Astrocyte of the spinal cord (primary cell): ENCODE data around the gene TNFAIP6.

Experiments used
- DNase-seq: peaks from one replicate; pipeline ENCODE4 v3.0.0; 2011; ENCODE audit warnings: low read depth, low spot score
- H3K4me3 ChIP-seq: 2 replicates; pipeline ENCODE4 v1.5.1; 2011; ENCODE audit warnings: low read depth, mild to moderate bottlenecking, low read length, moderate library complexity
- in situ Hi-C: cut with HindIII; loops from 2 replicates; pipeline ENCODE4 v1.10.0; 2017; ENCODE audit warnings: low sequenced_read_pairs
- TF ChIP-seq, protein P1 (sequence below): IDR thresholded peaks from 2 replicates; pipeline ENCODE4 v1.5.1; 2012; ENCODE audit warnings: low read depth, mild to moderate bottlenecking, low read length, inconsistent platforms

TNFAIP6 gene

DNA sequence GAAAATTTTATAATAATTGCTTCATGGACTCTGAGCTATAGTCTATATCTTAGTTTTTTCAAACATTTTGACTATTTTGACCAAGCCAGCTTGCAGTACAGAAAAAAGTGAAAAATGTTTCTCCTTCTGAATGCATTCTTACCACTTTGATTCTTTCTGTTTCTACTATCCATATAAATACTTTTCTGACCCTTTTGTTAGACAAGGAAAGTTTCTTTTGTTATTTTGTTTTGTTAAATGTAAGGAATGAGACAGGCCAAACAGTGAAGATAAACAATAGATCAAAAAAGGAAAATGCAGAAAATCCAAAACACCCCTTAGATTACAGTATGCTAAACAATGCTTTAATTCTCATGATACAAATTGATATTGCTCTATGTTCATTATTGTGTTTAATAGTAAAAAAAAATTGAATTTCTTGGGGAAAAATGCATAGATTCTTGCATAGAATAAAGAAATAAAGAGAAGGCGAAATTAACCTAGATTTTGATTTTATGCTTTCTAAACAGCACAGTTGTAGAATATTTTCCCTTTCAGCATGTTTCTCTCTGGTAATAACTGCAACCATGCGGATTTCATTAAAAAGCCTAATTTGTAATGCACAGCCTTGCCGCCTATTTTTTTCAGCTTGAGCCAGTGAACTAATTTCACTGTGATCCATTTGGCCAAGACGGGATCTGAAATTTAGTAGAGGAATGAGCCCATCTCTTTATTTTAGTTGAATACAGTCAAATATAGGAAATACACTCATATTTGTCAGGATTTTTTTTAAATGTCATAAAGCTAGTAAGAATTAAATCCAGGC is 976 bp downstream of the TNFAIP6 start:
- no peak for DNase-seq
- in situ Hi-C loops: no loop called here
- TF ChIP-seq, protein P1, sequence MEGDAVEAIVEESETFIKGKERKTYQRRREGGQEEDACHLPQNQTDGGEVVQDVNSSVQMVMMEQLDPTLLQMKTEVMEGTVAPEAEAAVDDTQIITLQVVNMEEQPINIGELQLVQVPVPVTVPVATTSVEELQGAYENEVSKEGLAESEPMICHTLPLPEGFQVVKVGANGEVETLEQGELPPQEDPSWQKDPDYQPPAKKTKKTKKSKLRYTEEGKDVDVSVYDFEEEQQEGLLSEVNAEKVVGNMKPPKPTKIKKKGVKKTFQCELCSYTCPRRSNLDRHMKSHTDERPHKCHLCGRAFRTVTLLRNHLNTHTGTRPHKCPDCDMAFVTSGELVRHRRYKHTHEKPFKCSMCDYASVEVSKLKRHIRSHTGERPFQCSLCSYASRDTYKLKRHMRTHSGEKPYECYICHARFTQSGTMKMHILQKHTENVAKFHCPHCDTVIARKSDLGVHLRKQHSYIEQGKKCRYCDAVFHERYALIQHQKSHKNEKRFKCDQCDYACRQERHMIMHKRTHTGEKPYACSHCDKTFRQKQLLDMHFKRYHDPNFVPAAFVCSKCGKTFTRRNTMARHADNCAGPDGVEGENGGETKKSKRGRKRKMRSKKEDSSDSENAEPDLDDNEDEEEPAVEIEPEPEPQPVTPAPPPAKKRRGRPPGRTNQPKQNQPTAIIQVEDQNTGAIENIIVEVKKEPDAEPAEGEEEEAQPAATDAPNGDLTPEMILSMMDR: no peak
- H3K4me3 ChIP-seq: no peak overlapping the region

DNA sequence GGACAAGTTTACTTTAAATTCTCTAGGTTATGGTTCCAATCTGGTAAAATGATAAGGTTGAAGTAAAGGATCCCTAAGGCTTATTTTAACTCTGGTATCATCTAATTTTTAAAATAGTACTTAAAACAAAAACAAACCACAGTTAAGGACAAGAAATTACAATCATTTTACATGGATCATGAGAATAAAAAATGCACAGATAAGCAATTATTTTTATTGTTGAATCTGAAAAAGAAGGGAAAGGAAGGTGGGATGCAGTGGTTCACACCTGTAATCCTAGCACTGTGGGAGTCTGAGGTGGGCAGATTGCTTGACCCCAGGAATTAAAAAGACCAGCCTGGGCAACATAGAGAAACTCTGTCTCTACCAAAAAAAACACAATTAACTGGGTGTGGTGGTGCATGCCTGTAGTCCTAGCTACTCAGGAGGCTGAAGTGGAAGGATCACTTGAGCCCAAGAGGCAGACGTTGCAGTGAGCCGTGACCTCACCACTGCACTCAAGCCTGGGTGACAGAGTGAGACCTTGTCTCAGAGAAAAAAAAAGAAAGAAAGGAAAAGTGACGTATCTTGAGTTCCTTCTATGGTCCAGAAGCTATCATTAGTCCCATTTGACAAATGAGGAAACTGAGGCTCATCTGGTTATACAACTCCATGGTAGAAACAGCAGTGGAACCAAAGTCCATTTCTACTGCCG is 2.5 kb downstream of the TNFAIP6 start:
- in situ Hi-C loops: no loop called here
- no peak overlapping the region for H3K4me3 ChIP-seq
- TF ChIP-seq, protein P1: no peak
- DNase-seq: no peak

DNA sequence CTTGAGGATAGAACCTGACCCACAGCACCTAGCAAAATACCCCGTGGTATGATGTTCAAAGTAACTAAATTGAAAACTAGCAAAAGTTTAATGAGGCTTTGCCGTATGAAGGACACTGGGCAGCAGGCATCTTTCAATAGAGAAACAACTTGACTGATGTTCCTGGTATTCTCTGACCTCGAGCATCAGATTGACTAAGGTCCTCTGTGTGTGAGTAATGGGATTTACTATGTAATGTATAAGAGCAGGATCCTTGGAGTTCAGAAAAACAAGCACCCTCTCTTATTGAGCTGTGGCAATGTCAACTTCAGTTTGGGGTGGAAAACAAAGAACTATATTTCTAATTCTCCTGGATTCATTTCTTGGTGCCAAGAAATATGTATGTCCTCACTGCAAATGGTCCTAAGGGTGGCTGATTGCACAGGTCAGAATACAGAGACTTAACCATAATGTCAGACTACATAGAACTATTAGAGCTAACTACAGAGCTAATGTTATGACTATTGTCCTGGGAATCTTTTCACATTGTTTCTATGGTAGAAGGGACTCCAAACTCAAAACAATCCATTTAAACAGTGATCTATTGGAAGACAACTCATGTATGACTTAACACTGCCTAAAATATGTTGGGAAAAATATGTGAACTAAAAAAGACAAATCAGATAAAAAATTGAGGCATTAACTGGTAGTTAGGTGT is 4.4 kb downstream of the TNFAIP6 start:
- in situ Hi-C loops: no loop called here
- no peak overlapping the region for H3K4me3 ChIP-seq
- DNase-seq: no peak
- TF ChIP-seq, protein P1: no peak

DNA sequence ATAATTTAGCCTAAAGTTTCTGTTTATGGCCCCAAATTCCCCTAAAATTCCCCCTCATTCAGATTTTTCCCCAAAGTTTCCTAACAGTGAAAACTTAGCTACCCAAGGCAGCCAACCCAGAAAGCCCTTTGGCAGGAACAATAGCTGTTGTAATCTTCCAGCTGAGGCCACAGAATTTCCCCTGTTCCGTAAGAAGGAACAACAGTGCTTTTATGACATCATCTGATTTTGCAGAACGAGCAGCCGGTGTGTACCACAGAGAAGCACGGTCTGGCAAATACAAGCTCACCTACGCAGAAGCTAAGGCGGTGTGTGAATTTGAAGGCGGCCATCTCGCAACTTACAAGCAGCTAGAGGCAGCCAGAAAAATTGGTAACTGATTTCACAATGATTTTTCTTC is 6.3 kb downstream of the TNFAIP6 start:
- no peak for DNase-seq
- TF ChIP-seq, protein P1: no peak
- in situ Hi-C loops: no loop called here

DNA sequence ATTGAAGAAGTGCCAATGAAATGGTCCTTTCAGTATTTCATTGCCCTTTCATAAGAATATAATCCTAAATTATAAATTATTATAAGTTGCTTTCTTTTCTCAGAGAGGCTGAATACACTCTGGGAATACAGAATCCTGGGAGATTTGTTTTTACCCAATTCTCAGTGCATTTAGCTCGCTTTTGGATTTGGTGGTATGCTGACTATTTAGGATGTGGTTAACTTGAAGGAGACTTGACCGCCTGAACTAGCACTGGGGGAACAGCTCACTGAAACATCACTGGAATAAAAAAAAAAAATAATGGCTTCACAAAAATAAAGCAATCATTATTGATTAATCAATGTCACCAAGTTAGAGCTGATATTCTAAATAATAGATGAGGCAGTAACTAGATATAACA is 10.2 kb downstream of the TNFAIP6 start:
- H3K4me3 ChIP-seq: no peak overlapping the region
- in situ Hi-C loops: no loop called here
- TF ChIP-seq, protein P1: no peak
- DNase-seq: peak; percentile 63

More for the DNA sequence above, 6.3 kb downstream of the TNFAIP6 start:
- no peak overlapping the region for H3K4me3 ChIP-seq

DNA sequence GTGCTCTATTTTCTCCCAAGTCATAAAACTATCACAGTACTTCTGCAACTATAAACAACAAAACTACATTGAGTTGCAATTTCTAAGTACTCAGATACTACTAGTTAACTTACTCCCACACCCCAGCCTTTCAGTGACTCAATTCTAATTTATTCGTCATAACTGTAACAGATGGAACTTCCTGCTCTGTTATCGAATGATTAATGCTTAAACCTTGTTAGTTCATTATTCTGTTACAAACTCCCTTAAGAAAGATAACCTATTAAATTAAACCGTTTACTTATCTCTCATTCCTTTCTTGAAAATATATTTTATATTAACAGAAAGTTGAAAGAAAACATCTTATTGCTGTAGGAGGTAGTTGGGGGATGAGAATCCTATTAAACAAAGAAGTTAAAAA is 17.0 kb downstream of the TNFAIP6 start:
- DNase-seq: peak; percentile 69
- TF ChIP-seq, protein P1: no peak
- in situ Hi-C loops: no loop called here
- no peak overlapping the region for H3K4me3 ChIP-seq
